Lung microvascular endothelial cell (primary cell): ENCODE results near the gene EWSR1. TPM values are rescaled to one million over a fixed set of nuclear protein-coding genes. Genes with fewer than 3 reads are reported as not detected.
"Not testable (repeated sequence)": the region's sequence is repeated elsewhere in the genome, so short reads cannot be mapped to it uniquely, and the experiment has no call there.

Experiments
- DNase-seq, 2 donors: peaks; one replicate each; pipeline versions ENCODE4 v3.0.0 to v3.0.0-alpha.2; 2010; ENCODE audit warnings: low read depth in 2 of 2
- total RNA-seq: library from RNA; depleted of rRNA; stranded (reverse); fragments of >200 nt; gene quantifications from 2 replicates; pipeline ENCODE4 v1.2.1, GENCODE V29; 2014

EWSR1 gene, protein sequence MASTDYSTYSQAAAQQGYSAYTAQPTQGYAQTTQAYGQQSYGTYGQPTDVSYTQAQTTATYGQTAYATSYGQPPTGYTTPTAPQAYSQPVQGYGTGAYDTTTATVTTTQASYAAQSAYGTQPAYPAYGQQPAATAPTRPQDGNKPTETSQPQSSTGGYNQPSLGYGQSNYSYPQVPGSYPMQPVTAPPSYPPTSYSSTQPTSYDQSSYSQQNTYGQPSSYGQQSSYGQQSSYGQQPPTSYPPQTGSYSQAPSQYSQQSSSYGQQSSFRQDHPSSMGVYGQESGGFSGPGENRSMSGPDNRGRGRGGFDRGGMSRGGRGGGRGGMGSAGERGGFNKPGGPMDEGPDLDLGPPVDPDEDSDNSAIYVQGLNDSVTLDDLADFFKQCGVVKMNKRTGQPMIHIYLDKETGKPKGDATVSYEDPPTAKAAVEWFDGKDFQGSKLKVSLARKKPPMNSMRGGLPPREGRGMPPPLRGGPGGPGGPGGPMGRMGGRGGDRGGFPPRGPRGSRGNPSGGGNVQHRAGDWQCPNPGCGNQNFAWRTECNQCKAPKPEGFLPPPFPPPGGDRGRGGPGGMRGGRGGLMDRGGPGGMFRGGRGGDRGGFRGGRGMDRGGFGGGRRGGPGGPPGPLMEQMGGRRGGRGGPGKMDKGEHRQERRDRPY
- total RNA-seq = 115 and 137 TPM in 2 replicates

DNA sequence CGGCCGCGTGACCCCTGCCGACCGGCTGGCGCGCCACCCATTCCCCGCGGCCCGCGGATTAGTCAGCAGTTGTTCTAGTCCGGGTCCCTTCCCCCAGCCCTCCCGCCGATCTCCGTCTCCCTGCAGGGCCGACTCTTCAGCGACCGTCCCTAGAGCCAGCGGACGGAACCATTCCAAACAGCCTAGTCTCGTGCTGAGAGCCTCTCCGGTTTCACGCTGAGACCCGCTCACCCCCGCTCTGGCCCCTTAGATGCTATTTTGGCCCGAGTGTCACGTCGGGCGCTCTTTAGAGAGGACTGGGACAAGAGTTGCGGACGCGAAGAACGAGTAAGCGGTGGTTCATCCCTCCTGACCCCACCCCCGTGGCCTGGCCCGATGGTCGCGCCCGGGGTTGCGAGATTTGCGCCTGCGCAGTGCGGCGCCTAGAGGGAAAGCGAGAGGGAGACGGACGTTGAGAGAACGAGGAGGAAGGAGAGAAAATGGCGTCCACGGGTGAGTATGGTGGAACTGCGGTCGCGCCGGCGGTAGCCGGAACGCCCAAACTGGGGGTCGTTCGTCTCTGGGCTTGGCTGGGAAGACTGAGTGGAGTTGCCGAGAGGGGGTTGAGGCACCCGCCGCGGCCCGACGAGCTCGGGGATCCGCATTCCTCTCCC lies at the start of gene EWSR1, which contains the start of gene RHBDD3:
Gene EWSR1, plus strand, starts transcription at position 411 of the 653 bp plus-strand sequence. Its CDS starts 69 bp downstream, at position 480.
Gene RHBDD3, minus strand, starts transcription at position 124 of the 653 bp plus-strand sequence. CDS start 2,355 bp downstream, outside the sequence.
- peak; percentile 98 for DNase-seq

DNA sequence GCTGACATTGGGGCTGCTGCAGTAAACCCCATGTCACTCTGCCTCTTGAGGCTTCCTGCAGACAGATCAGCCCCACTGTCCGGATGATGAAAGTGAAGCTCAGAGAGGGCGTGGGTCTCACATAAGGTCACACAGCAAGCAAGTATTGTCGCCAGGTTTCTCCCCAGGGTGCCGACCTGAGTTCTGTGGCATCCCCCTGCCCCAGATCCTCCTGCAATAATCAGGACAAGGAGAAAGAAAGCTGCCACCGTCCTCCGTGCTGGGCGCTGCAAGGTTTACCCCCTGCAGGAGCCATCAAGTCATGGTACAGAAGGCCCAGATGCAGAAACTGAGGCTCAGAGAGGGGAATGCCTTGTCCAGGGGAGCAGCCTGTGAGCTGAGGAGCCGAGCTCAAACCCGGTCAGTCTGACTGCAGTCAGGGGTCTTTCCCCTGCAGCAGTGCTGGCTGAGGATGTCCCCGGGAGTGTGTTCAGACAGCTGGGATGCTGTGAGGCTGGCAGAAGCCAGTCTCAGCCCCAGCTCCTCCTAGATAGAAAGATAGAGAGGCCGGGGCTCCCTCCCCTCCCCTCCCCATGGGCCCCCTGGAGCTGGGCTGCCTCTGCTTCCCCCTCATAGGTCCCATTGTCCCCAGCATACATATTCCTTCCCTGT lies 49.2 kb upstream of the EWSR1 start:
- DNase-seq = no peak

DNA sequence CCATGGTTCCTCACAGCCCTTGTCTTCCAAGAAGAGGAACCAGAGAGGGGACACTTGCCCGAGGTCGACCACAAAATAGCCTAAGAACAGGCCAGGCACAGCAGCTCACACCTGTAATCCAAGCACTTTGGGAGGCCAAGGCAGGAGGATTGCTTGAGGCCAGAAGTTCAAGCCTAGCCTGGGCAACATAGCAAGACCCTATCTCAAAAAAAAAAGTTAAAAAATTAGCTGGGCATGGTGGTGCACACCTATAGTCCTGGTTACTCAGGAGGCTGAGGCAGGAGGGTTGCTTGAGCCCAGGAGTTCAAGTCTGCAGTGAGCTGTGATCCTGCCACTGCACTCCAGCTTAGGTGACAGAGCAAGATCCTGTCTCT lies 48.7 kb upstream of the EWSR1 start:
- DNase-seq = not testable (repeated sequence)

GRCh38 chr22:29219881-29220670 lies 48.0 kb upstream of the EWSR1 start:
- DNase-seq = no peak

GRCh38 chr22:29224121-29224858 lies 43.8 kb upstream of the EWSR1 start:
- DNase-seq = no peak

DNA sequence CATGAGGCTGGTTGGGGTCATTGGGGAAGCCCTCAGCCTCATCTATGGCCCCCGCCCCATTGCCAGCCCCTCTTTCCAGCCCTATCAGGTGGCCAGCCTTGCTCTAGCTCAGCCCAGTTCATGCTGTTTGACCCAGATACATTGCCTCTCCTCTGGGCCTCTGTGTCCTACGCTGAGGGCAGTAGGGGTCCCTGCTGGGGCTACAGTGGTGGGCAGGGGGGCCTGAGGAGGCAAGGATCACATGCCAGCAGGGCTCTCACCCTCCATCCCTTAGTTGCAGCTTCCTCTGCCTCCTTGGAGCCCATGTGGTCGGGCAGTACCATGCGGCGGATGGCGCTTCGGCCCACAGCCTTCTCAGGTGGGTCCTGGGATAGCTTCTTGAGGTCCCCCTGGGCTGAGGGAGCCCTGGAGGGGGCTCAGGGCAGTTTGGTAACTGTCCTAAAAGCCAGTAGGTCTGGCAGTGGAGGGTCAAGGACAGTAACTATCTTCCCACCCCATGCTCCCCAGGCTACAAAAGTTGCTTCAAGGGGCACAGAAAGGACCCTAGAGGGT lies 43.1 kb upstream of the EWSR1 start:
- no peak for DNase-seq

DNA sequence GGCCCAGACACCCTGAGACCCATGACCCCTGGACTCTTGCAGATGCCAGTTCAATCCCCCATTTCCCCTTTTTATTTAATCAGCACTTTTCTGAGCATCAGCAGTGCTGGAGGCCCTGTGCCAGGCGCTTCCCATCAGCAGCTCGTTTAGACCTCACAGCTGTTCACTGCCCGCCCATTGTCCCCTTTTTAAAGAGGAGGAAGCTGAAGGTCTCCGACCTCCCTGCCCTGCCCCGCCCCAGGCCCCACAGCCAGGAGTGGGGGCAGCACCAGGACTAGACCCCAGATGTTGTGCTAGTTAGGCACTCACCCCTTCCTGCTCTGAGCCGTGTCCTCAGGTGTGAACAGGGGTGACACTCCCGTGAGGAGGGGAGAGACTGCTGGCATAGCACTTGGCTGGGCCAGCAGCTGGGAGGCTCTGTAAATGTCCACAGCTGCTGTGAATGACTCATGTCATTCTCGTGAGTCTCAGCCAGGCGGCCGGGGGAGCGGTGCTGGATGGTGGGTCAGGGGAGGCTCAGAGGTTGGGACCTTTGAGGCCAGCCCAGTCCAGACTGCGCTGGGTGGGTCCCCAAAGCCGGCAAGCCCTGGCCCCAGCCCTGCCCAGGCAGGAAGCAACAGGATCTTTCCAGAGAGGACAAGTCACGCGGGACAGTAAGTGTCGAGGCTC lies 42.5 kb upstream of the EWSR1 start:
- peak; percentile 51 to 65 for DNase-seq

GRCh38 chr22:29226351-29226981 lies 41.6 kb upstream of the EWSR1 start:
- no peak for DNase-seq

DNA sequence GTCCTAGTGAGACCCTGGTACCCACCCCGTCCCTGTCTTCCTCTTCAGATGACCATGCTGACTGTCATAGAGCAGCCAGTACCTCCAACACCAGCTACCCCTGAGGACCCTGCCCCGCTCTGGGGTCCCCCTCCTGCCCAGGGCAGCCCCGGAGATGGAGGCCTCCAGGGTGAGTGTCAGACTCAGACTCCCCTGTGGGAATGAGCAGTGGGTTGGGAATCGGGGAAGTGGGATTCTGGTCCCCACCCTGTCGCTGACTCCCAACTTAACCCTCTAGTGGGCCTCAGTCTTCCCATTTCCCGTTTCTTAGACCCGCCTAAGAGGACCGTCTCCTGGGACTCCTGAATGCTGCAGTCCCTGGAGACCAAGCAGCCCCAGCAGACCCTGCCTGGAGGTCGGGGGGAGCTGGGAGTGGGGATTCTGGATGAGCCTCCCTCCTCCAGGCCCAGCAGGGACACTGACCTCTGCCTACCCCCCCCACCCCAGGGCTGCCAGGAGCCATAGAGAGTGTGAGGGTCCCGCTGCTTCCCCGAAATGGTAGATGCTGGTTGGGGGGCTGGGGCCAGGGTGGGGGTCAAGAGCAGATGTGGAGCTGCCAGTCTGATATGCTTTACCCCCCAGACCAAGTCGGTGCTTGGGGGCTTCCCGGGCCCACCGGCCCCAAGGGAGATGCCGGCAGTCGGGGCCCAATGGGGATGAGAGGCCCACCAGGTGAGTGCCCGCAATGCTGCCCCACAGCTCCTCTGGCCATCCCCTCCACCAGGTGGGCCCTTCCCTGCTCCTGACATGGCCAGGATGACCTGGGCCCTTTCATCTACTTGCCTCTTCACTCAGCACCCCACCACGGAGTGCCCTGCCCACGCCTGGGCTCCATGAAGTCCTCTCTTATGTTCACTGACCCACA lies 36.8 kb upstream of the EWSR1 start:
- no peak for DNase-seq

DNA sequence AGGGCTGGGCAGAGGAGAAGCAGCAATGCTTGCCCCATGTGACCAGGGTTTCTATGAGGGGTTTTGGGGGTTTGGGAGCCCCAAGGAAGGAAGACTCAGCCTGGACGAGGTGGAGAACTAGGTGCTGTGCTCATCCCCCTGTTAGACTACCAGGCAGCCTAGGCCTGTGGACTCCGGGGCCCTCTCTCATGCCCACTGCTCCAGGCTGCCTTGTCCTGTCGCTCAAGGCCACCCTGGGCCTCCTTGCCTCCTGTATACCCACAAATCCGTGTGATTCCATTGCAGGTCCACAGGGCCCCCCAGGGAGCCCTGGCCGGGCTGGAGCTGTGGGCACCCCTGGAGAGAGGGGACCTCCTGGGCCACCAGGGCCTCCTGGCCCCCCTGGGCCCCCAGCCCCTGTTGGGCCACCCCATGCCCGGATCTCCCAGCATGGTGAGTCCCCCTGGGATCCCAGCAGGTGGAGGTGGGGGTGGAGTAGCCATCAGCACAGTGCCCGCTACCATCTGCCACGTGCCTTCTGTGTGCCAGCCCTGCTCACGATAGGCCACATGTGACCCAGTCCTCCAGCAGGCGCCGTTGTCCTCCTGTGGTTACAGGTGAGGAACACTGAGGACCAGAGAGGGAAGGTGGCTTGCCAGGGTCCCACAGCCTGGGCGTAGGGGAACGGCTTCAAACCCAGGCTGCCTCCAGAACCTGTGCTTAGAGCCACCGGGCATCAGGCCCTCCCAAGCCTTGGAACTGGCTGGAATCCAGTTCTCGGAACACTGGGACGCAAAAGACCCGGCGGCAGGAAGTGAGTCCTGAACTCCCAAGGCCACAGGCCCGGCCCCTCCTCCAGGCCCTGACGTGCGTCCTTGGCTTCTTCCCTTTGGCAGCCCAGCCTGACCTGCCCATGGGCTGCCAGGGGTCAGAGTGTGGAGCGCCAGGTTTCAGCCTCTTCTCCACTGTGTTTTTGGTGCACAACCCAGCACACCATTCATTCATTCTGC lies 35.8 kb upstream of the EWSR1 start:
- peak; percentile 56 to 62 for DNase-seq

- DNase-seq = no peak
These were observed 34.7 kb upstream of the EWSR1 start for GRCh38 chr22:29233277-29233877.

DNA sequence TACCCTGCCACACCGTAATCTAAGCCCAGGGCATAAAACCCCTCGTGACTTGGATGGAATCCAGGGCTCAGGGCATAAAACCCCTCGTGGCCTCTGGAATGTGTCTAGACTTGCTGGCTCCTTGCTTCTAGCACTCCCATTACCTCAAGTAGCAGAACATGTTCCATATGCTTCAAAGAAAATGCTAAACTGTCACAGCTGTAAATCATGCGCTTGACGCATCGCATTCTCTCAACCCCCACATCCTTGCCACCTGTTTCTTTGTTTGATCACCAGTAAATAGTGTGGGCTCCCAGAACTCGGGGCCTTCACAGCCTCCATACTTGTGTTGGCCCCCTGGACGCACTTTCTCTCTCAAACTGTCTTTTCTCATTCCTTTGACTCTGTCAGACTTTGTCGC lies 27.6 kb upstream of the EWSR1 start:
- DNase-seq = not testable (repeated sequence)

GRCh38 chr22:29243874-29244446 lies 24.1 kb upstream of the EWSR1 start:
- DNase-seq = no peak

DNA sequence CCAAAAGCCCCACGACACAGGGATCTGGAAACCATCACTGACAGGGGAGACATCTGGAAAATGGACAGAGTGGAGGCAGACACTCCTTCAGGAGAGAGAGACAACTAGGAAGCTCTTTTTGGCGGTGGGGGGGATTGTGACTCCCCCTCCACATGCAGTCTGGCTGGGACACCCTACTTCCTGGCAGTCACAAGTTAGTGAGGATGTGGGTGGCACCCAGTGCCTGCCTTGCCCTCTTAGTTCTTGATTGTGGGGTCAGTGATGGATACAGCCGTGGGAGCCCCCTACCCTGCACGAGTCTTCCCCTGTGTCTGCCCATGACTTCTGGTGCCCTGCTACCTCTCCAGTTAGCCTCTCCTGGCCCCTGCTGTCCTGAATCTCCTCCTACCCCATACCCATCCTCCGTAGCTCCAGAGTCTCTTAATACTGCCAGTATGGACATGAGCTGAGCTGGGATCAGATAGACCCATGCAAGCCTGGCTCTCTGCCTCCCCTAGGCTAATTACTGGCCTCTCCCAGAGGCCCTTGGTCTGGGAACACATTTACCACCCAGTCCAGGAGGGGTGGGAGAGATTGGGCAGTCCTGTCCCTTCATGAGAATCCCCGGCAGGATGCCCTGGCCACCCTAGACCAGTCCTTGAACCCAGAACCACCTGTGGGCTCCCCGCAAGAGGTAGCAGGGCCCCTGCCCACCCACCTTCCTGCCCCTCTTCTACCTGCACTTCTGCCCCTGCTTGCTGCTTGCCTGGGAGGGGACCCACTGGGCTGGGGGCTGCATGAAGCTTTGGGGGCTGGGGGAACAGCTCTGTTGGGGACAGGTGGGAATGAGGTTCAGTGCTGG lies 23.1 kb upstream of the EWSR1 start:
- no peak for DNase-seq
